DMS114 treated with DMSO at 0.1 percent for 48 hours (cell line): Measurements from ENCODE around the gene EEA1.
"Not testable (repeated sequence)": the region's sequence is repeated elsewhere in the genome, so short reads cannot be mapped to it uniquely, and the experiment has no call there.

ENCODE experiments used
- DNase-seq: peaks from one replicate; lab custom pipeline; 2025; ENCODE audit not compliant: unreplicated experiment; lab: John Stamatoyannopoulos, UW

EEA1 gene

DNA sequence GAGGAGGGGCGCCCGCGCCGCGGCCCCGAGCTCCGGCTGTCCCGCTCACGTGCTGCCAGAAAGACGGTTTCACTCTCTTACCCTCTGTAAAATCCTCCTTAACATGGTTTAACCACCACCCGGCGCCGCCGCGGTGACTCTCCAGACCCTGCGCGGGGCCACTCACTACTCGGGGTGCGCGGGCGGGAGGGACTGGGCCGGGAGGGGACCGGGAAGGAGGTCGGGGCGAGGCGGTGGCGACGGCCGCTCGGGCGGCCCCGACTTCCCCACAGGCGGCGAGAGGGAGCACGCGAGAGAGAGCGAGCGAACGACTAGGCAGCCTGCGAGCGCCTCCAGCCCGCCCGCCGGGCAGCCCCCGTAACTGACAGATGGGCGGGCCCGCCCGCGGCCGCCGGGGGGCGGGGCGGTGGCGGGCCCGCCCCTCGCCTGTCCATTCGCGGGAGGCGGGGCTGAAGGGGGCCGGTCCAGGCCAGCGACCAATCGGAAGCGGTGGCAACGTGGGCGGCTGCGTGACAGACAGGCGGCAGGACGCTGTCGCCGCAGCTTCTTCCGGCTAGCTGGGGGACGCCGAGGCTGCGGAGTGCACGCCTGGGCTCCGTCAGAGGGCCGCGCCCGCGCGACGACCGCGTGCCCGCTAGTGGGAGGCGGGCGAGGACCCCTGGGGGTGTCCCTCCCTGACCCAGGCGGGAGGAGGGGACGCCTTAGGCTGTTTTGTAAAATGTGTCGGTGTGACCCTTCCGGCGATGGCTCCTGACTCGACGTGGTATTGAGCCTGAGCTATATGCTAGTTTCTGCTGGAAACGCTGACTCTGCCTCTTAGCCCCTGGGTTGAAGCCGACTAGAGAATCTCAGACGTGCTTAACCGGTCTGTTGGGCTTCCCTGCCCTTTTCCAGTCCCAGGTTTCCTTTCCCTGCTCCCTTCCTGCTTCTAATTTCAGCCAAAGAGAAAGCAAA is at the start of gene EEA1:
Gene EEA1 (minus strand): TSS at position 334 of the 954 bp plus-strand sequence. CDS start 229 bp downstream, at position 105.
- peak; percentile 88 for DNase-seq

DNA sequence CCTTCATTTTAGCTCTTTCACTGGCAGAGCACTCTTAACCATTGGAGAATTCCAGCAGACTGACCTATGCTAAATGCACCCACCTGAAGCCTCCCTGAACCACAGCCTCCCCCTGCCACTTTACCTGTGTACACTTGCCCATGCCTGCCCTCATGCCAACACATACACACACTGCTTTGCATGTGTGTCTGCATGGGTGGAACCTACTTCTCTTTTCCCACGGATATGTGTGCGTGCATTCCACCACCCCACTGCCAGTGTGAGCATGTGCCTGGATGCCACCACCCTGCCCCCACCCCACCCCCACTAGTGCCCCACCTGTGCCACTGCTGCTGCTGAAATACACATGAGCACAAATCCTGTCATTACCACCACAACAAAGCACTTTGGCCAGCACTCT is 49.5 kb upstream of the EEA1 start:
- no peak for DNase-seq

DNA sequence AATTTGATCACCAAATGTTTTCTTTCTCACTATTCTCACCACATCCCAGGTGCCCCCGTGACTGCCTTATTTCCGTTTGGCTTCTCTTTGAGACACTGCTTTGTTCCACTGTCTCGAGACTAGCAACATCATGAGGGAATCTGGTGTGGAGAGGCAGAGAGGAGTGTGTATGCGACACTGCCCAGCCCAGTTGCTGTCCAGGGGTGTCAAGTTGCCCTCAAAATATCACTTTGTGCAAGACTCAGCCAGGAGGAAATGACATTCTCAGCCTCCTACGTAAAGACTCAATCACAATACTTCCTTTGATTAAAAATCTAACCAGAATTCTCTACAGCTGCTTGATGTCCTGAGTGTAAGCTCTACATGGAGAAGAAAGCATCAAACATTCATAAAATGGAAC is 48.2 kb upstream of the EEA1 start:
- no peak for DNase-seq

DNA sequence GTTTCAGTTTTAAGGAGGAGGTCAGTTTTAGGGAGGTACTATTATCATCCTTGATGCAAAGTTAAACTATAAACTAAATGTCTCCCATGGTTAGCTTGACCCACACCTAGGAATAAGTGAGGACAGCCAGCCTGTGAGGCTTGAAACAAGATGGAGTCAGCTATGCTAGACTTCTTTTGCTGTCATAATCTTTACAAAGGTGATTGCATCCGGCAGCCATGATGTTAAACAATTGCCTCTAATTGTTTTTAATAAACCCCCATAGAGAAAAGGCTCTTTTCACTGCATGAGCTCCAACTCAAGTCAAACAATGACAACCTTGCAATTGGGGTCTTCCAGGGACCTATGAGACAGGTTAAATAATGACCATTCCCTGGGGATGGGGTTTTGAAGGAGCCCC is 45.7 kb upstream of the EEA1 start:
- DNase-seq, result no peak

DNA sequence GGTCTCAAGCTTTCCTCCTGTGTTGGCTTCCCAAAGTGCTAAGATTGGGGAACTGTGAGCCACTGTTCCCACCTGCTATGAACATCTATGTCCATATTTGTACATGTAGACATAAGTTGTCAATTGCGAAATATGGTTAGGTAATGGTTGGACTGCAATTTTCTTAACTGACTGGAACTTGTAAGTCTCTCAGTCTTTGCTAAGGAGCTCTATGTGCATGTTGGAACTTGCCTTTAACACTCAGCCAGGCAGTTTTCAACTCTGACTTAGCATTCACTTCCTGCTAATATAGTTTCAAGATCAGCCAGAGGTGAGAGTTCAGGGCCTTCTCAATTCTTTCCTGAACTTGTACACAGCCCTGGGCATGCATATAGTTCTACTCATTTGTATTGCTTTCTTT is 44.5 kb upstream of the EEA1 start:
- no peak for DNase-seq

DNA sequence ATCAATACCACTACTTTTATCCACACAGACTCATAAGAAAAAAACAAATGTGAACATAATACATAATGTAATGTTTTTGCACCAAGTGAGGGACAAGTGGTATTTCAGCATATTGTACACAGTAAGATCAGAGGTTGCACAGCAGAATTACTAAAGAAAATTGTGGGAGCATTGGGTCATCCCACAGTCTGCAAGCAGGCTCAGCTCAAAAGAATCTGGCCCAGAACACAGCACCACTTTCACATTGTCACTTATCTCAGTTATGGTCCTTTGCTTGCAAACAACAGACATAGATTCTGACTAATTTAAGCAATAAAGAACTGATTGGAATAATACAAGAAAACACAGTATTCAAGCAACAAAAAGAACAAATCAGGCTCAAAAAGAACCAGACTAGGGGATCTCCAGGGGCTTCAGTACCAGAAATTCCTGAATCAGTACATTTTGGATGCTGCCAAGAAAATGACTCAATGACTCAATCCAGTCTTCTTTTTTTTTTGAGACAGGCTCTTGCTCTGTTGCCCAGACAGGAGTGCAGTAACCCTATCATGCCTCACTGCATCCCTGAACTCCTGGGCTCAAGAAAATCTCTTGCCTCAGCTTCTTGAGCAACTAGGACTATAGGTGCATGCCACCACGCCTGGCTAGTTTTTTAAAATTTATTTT is 42.9 kb upstream of the EEA1 start:
- DNase-seq, result no peak

DNA sequence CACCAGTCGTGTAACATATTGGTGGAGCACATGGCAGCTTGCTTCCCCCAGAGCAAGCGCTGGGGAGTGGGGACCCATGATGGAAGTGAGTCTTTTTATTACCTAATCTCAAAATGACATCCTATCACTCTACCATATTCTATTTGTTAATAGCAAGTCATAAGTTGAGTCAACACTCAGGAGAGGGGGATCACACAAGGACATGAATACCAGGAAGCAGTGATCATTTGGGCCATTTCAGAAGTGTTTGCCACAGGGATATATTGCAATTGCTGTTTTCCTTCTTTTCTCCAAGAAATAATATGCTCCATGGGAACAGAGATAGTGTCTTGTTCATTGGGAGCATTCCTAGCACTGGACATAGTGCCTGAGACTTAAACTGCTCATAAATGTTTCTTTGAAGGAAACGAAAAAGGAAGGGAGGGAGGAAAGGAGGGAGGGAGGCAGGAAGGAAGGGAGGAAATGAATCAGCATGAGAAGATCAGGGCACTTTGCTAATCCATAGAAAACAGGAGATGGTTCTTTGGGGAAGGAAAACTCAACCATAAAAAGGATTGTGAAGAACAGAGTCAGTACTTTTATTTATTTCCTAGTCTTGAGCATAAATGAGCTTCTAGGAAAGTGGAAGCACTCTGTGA is 39.2 kb upstream of the EEA1 start:
- DNase-seq, result no peak

DNA sequence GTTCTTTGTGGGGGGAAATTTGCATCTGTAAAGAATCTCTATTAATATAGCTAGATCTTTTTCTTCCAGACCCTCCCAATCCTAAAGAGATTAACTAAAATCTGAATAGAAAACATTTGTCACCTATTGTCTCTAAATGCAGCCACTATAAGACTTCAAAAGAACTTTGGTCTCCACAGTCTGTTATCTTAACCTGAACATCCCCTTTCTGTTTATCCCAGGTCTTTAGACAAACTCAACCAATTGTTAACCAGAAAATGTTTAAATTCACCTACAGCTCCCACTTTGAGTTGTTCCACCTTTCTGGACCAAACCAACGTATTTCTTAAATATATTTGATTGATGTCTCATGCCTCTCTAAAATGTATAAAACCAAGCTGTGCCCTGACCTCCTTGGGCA is 35.3 kb upstream of the EEA1 start:
- DNase-seq, result not testable (repeated sequence)

DNA sequence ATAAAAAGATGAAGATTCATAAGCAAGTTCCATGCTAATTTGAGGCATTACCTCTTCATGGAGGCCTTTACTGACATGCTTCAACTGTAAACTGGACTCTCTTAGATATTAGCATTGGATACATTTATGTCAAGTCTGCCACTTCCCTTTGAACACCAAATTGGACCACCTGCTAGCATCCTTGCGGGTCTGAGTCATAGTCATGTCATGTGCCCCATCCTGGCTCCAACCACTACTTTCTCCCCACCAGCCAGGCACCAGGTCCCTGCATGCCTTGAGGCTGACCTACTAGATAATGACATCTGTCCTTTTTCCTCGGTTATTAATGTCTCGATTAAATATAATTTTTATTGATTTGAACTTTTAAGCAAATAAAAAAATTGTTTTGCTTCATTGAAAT is 32.9 kb upstream of the EEA1 start:
- no peak for DNase-seq

DNA sequence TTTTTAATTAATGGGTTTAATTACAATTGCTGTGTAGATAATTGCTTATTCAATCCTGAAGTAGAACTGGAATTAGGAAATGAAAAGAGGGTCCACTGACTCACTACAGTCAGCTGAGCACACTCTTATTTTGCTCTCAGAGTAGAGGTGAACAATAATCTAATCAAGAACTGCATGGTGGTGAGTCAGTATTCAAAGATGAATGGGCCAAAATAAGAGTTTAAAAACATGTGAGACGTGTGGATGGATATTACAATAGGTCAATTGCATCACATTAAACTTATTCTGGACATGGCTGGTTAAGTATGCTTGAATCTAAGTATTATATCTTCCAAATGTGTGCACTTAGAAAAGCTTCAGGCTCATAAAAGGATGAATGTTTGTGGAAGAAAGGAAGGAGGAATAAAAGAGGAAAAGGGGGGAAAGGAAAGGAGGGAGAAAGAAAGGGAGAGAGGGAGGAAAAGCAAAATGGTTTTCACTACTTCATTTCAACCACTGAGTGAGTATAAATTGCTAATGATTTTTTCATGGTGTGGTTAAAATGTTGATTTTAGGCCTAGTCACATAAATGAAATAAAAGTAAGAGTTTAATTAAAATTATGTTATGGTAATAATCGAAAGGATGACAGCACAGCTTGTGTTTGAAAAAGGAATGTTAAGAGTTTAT is 27.0 kb upstream of the EEA1 start:
- no peak for DNase-seq

DNA sequence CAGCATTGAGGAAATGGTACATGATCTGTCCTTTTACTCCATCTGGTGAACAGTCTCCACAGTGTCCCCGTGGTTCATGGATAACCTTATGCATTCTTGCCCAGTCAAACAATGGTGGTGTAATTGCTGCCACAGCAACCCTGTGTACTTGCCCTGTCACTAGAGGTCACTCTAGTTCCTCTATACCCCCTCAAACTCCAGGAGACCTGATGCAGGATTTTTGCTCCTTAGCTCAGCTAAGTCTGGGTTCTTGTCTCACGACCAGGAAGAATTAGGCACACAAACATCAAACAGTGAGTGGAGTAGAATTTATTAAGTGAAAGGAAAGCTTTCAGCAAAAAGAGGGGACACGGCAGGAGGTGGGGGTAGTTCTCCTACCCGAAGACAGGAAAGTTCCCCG is 24.7 kb upstream of the EEA1 start:
- no peak for DNase-seq

DNA sequence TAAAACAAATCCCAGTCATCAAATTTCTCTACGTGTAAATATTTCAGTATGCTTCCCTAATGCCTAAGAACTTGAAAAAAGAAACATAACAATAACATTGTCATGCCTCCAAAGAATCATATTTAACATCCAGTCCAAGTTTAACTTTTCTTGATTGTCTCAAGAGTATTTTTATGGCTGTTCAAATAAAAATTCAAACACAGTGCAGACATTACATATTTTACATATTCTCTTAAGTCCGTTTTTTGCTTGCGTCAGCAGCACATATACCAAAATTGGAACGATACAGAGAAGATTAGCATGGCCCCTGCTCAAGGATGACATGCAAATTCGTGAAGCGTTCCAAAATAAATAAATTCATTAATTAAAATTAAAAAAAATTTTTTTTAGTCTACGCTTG is 23.3 kb upstream of the EEA1 start:
- no peak for DNase-seq

DNA sequence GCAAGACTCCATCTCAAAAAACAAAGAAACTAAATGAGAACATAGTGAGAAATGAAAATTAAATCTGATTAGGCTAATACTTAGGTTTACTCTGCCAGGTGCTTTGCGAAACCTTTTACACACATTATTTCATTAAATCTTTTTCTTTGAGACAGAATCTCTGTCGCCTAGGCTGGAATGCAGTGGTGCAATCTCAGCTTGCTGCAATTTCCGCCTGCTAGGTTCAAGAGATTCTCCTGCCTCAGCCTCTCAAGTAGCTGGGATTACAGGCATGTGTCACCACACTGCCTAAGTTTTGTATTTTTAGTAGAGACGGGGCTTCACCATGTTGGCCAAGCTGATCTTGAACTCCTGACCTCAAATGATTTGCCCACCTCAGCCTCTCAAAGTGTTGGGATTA is 21.9 kb upstream of the EEA1 start:
- DNase-seq, result no peak

DNA sequence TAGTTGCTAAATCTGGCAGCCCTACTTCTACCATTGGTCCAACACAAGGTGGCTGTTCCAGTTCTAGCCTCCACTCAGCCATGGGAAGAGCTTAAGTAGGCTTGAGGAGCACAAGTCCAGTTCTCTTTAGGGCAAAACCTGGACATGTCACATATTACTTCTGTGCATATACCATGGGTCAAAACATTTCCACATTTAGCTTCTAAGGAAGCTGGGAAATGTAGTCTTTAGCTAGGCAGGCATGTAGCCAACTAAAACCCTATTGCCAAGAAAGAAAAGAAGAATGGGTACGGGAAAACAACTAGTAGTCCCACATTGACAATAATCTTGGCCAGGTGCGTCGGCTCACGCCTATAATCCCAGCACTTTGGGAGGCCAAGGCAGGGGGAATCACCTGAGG is 20.9 kb upstream of the EEA1 start:
- DNase-seq, result no peak

DNA sequence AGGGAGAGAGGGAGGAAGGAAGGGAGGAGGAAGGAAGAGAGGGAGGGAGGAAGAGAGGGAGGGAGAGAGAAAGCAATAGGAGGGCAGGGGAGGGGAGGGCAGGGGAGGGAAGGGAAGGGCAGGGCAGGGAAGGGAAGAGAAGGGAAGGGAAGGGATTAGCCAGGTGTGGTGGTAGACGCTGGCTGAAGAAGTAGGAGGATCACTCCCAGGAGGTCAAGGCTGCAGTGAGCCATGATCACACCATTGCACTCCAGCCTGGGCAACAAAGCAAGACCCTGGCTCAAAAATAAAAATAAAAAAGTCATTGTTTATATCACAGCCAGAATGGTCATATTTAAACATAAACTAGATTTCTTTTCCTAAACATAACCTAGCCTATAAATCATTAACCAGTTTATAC is 20.4 kb upstream of the EEA1 start:
- DNase-seq, result no peak

DNA sequence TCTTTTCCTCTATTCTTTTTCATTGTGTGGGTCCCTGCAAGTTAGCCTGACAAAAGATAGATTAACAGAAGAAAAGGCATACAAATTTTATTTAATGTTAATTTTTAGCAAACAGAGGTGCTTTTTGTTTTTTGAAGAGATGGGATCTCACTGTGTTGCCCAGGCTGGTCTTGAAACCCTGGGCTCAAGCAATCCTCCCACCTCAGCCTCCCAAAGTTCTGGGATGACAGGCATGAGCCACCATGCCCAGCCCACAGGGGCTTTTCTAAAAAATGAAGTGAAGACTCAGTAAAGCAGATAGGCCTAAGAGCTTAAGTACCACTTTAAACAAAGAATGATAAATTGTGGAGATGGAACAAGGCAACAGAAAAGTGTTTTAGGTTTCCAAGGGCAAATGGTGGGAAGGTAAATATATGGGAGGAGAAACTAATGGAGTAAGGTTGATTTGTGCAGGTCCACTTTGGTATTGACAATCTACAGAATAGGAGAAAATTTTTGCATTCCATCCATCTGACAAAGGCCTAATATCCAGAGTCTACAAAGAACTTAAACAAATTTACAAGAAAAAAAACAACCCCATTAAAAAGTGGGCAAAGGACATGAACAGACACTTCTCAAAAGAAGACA is 18.6 kb upstream of the EEA1 start:
- no peak for DNase-seq

DNA sequence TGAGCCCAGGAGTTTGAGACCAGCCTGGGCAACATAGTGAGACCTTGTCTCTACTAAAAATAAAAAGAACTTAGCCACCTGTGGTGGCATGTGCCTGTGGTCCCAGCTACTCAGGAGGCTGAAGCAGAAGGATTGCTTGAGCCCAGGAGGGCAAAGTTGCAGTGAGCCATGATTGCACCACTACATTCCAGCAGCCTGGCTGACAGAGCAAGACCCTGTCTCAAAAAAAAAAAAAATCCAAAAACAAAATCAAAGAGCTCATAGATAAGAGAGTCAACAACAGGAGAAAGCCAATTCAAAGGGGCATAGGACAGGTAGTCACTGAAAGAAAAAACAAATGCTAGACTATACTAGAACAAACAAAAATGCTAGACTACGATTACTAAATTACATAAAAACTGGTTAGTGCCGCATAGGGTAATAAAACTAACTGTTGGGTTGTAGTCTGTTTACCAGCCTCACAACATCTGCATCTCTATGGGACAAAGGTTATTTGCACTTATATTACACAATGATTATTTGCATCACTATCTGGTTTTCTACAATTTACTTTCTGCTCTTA is 16.6 kb upstream of the EEA1 start:
- no peak for DNase-seq

DNA sequence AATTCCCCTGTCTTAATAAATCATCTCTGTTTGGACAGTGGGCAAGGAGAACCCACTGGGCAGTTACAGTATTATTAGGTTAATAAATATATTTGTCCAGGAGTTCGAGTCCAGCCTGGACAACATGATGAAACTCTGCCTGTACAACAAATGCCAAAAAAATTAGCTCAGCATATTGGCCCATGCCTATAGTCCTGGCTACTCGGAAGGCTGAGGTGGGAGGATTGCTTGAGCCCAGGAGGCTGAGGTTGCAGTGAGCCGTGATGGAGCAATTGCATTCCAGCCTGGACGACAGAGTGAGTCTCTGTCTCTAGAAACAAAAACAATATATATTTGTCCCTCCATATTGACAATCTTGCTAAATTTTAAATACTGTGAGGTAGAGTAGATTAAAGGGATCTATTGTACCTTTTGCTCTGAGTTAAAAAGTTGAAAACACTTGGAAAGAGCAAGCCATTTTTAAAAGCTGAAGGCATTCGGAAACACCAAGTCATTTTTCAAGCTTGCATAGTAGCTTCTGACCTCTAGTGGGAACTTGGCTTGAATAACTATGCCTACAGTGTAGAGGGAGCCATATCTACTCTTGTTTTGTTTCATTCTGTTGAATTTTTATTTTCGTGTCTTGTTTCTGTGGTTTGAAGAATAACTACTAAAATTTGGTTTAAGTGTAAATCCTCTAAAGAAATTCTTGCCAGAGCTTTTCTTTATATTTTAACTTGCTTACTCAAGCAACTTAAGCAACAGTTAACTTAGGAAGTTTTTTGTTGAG is 14.6 kb upstream of the EEA1 start:
- no peak for DNase-seq

DNA sequence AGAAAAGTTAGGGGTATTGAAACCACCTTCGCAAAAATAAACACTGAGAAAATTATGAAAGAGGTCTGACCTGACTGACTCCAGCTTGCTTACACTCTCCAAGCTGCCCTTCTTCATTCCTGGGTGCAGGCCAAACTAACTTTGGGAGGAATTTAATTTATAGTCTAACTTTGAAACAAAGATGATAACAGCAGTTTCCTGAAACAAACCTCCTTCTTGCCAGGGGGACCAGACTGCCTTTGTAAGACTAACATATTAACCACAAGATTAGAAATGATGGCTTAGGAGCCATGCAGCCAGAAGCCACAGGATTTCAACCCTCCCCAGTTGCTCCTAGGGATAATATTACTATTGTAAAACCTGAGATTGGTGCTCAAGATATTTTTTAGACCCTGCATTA is 13.8 kb upstream of the EEA1 start:
- DNase-seq, result no peak

DNA sequence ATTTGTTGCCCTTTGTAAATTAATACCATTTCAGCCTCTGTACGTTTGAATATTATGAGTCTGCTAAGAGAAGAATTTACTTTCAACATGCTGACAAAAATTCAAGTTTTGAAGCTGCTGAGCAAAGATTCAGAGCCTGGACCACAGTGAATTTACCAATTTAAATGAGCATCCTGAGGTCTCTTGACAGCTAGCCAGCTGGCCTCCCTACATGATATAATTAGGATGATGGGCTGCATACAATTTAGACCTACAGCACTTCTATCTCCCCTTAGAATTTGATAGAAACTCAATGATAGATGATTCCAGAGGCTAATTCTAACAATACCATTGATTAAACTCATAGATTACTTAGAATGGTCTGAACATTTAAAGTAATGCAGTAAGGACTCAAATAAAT is 10.0 kb upstream of the EEA1 start:
- no peak for DNase-seq
